Measurements from ENCODE around the gene UBE2F.
A peak's percentile ranks its signal among the peaks of the same experiment; 100 is the strongest.

UBE2F gene

GRCh38 chr2:237921967-237922492, 44.8 kb upstream of the UBE2F start:
- H3K27ac ChIP-seq (ENCODE audit: poor library complexity, severe bottlenecking) = no peak overlapping the region
- no peaks in the 10 kb centered on the region for H3K9me3 ChIP-seq (ENCODE audit: severe bottlenecking)
- TF ChIP-seq CTCF (IDR thresholded peaks at IDR 0.05; ENCODE audit: poor library complexity, severe bottlenecking) = no peak
- ATAC-seq (ENCODE audit: low read depth) (no peak), DNase-seq (ENCODE audit: low spot score) (no peak)
- no peaks in the 10 kb centered on the region for H3K27me3 ChIP-seq (ENCODE audit: insufficient read depth, poor library complexity, severe bottlenecking)
- H3K36me3 ChIP-seq (ENCODE audit: low read depth) = no peaks in the 10 kb centered on the region
- peaks cover 13% of the 10 kb centered on the region for H3K4me1 ChIP-seq (ENCODE audit: insufficient read depth, poor library complexity, severe bottlenecking)
- H3K4me3 ChIP-seq (ENCODE audit: severe bottlenecking) = no peak overlapping the region

- no peaks in the 10 kb centered on the region for H3K36me3 ChIP-seq (ENCODE audit: low read depth)
- no peaks in the 10 kb centered on the region for H3K27me3 ChIP-seq (ENCODE audit: insufficient read depth, poor library complexity, severe bottlenecking)
- peak overlapping the region; percentile 16 for H3K27ac ChIP-seq (ENCODE audit: poor library complexity, severe bottlenecking)
- ATAC-seq (ENCODE audit: low read depth) (peak; percentile 78), DNase-seq (ENCODE audit: low spot score) (peak; percentile 84)
- no peak for TF ChIP-seq CTCF (IDR thresholded peaks at IDR 0.05; ENCODE audit: poor library complexity, severe bottlenecking)
- H3K9me3 ChIP-seq (ENCODE audit: severe bottlenecking) = no peaks in the 10 kb centered on the region
- H3K4me3 ChIP-seq (ENCODE audit: severe bottlenecking) = no peak overlapping the region
- peaks cover 13% of the 10 kb centered on the region for H3K4me1 ChIP-seq (ENCODE audit: insufficient read depth, poor library complexity, severe bottlenecking)
Measured at GRCh38 chr2:237922641-237923361, 44.0 kb upstream of the UBE2F start.

- ATAC-seq (ENCODE audit: low read depth) = peak; percentile 78
Measured at GRCh38 chr2:237923481-237924163, 43.2 kb upstream of the UBE2F start.

GRCh38 chr2:237924164-237924534, 42.7 kb upstream of the UBE2F start:
- ATAC-seq (ENCODE audit: low read depth) = no peak
- H3K36me3 ChIP-seq (ENCODE audit: low read depth) = no peaks in the 10 kb centered on the region
- H3K27ac ChIP-seq (ENCODE audit: poor library complexity, severe bottlenecking) = no peak overlapping the region

More at GRCh38 chr2:237923481-237924163, 43.2 kb upstream of the UBE2F start:
- Histone ChIP-seq H3K36me3 (ENCODE audit: low read depth) (no peaks in the 10 kb centered on the region), H3K27me3 (ENCODE audit: insufficient read depth, poor library complexity, severe bottlenecking) (no peaks in the 10 kb centered on the region), H3K27ac (ENCODE audit: poor library complexity, severe bottlenecking) (peak overlapping the region; percentile 16), H3K9me3 (ENCODE audit: severe bottlenecking) (no peaks in the 10 kb centered on the region), H3K4me3 (ENCODE audit: severe bottlenecking) (no peak overlapping the region), H3K4me1 (ENCODE audit: insufficient read depth, poor library complexity, severe bottlenecking) (peaks cover 13% of the 10 kb centered on the region)
- TF ChIP-seq CTCF (IDR thresholded peaks at IDR 0.05; ENCODE audit: poor library complexity, severe bottlenecking) = peak; percentile 94
- no peak for DNase-seq (ENCODE audit: low spot score)

More at GRCh38 chr2:237924164-237924534, 42.7 kb upstream of the UBE2F start:
- TF ChIP-seq CTCF (IDR thresholded peaks at IDR 0.05; ENCODE audit: poor library complexity, severe bottlenecking) = no peak
- Histone ChIP-seq H3K9me3 (ENCODE audit: severe bottlenecking) (no peaks in the 10 kb centered on the region), H3K4me1 (ENCODE audit: insufficient read depth, poor library complexity, severe bottlenecking) (peaks cover 13% of the 10 kb centered on the region), H3K27me3 (ENCODE audit: insufficient read depth, poor library complexity, severe bottlenecking) (no peaks in the 10 kb centered on the region), H3K4me3 (ENCODE audit: severe bottlenecking) (no peak overlapping the region)
- DNase-seq (ENCODE audit: low spot score) = no peak

Data from RWPE2 (cell line).